SH-SY5Y (cell line): ENCODE data around the gene PLAC9.

Source experiments
- GATA2 ChIP-seq: IDR thresholded peaks from 2 replicates; pipeline ENCODE4 v1.6.1; 2011; ENCODE audit warnings: mild to moderate bottlenecking, low read depth, low read length
- GATA3 ChIP-seq: IDR thresholded peaks from 2 replicates; pipeline ENCODE4 v1.6.1; 2011; ENCODE audit warnings: low read depth, mild to moderate bottlenecking, low read length, moderate library complexity

The PLAC9 gene

DNA sequence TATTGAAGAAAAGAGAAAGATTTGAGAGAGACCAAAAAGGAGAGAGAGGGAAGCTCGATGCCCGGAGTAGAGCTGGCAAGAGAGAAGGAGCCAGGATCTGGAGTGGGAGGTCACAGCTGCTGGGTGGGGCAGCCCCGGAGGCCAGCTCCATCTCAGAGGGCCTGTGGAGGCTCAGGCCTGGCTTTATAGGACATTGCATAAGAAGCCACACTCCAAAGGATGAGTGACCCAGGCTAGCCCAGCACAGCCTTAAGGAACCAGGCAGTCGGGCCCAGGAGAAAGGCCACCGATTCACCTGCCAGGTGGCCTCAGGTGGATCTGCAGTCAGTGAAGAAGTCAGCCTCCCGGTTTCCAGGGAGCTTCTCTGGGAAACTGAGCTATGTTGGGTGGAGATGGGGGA lies 676 bp downstream of the PLAC9 start:
- TF ChIP-seq GATA2 (no peak), GATA3 (no peak)

DNA sequence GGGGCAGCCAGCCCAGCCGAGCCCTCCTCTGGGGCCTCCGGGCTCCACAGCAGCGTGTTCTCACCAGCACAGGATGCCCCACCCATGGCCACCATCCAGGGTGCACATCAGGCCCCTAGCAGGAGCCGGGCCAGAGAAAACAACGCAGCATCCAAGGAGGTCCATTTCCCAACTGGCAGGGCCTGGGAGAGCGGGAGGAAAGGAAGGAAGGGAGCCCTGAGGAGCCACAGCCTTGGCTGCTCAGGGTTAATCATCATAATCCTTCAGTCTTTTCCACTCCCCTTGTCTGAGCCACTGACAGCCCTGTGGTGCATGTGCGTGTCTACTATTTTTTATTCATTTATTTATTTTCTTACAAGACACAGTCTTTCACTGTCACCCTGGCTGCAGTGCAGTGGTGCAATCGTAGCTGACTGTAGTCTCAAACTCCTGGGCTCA lies 3.6 kb downstream of the PLAC9 start:
- TF ChIP-seq GATA3 (no peak), GATA2 (no peak)

DNA sequence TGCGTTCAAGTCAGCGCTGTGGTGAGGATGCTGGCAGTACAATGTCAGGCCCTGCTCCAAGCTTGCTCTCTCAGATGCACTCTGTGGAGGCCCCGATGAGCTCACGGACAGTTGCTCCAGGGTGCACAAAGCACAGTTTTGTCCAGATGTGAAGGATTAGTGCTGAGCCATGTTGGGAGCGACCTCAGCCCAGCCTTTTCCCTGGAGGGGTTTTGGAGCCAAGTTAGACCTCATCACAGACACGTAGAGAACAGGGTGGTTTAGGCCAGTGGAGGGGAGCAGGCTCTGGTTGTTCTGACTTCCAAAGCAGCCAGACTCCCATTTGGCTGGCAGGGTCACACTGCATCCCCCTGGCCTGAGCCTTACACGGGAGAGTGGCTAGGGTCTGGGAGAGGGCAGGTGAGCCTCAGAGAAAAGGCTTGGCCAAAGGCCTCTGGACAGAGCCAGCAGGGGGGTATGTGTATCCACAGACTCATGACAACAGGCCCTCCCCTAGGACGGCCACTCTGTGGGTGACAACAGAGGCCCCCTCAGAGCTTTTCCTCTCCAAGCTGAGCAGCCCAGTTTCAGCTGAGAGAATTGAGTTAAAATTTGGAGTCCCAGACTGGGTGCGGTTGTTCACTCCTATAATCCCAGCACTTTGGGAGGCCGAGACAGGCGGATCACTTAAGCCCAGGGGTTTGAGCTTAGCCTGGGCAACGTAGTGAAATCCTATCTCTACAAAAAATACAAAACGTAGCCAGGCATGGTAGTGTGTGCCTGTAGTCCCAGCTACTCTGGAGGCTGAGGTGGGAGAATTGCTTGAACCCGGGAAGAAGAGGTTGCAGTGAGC lies 4.7 kb downstream of the PLAC9 start:
- no peak for TF ChIP-seq GATA2
- TF ChIP-seq GATA3, result no peak

DNA sequence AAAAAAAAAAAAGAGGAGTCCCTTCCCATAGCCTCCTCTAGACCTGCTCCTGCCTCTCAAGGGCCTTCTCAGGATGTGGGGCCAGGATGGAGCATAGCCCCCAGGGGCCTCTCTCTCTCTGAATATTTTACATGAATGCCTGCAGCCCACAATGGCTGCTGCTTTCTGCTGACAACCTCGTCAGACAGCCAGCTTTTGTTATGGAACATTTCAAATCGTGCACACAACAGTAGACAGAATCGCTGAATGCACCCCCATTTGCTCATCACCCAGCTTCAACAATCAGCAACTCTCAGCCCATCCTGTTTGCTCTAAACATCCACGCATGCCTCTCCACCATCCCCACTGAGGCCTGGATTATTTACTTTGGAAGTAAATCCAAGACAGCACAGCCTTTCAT lies 5.4 kb downstream of the PLAC9 start:
- TF ChIP-seq GATA2 (no peak), GATA3 (no peak)

DNA sequence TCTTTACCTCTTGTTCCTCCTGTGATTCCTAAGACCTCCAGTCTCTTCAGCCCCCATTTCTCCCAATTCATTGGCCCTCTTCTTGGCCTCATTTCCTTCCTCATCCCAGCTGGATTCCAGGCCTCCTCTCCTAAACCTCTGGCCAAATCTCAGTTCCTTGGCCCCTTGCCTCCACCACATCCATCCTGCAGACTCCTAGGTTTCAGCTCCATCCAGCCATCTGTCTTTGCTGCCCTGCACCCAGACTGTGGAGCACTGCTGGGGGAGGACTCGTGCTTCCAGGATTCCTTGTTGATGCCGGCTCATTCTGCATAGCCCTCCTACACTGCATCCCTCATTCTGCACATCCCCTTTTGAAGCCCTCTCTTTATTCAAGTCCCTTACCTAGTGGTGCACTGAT lies 6.7 kb downstream of the PLAC9 start:
- no peak for TF ChIP-seq GATA2

DNA sequence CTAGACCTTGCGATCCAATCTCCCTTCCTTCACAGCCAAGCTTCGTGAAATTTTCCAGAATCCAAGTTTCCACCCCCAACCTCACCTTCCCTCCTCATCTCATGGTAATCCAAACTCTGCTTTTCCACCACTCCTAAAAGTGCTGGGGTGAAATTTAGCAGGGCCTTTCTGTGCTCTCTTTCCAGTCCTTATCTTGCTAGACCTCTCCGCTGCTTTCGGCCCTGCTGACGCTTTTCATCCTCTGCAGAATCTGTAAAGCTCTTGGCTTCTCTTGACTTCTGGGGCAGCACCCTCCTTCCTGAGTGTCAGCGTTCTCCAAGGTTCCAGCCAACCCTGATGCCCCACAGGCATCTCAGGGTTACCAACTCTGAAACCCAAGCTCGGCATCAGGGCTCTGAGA lies 7.7 kb downstream of the PLAC9 start:
- TF ChIP-seq GATA3 (no peak), GATA2 (no peak)

- TF ChIP-seq GATA2 (no peak), GATA3 (no peak)
Observed at GRCh38 chr10:80141696-80142460, 9.3 kb downstream of the PLAC9 start.

- no peak for TF ChIP-seq GATA2
- no peak for TF ChIP-seq GATA3
Observed at GRCh38 chr10:80144067-80144695, 11.7 kb downstream of the PLAC9 start.

DNA sequence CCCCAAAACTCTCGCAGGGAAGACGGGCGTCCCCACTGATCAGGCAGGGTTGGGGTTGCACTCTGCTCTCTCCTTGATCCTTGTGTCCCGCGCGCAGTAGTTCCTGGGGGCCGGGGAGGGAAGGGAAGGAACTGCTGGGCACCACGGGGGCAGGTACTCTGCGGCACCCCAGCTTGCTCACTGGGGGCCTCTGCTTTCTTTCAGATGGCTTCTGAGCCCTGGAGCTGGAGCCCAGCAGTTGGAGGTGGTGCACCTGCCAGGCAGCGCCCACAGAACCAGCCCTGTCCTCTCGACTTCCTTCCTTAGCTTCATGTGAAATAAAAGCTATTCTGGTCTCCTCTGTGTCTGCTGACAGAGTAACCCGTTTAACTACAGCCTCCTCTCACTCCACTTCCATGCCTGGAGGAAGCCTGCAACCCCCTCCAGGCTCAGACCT lies 12.2 kb downstream of the PLAC9 start:
- no peak for TF ChIP-seq GATA2
- no peak for TF ChIP-seq GATA3

DNA sequence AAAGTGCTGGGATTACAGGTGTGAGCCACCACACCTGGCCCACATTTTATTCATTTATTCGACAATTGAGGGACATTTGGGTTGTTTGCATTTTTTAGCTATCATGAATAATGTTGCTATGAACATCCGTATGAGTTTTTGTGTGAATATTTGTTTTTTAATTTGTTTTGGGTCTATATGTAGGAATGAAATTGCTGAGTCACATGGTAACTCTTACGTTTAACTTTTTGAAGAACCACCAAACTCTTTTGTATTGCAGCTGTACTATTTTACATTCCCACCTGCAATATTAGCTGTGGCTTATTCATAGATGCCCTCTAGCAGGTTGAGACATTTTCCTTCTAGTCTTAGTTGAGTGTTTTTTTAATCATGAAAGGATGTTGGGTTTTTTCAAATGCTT lies 14.4 kb downstream of the PLAC9 start:
- TF ChIP-seq GATA2 (no peak), GATA3 (no peak)

DNA sequence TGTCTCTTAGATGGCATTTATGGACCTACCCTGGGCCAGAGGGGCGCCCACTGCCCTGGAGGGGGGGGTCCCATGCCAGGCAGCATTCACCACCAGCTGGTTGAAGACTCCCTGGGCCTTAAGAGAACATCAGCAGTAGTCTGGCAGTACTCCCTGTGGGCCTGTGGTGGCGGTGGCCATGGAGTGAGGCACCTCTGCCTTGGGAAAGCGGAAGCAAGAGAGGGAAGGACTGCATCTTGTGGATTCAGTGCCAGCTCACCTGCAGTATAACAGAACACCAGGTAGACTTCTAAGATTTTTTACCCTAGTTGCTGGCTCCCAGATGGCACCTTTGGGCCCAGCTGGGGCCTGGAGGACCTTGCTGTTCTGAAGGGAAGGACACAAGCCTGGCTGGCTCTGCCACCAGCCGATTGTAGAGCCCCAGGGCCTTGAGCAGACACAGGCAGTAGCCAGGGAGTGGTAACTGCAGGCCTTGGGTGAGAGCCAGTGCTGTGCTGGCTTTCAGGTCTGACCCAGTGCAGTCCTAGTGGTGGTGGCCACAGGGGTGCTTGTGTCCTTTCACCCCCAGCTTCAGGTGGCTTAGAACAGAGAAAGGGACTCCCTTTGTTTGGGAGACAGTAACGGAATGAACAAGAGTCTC lies 15.8 kb downstream of the PLAC9 start:
- TF ChIP-seq GATA2 (no peak), GATA3 (no peak)

GRCh38 chr10:80149123-80149522 lies 16.6 kb downstream of the PLAC9 start:
- TF ChIP-seq GATA3, result no peak
- TF ChIP-seq GATA2, result no peak

GRCh38 chr10:80150172-80150571 lies 17.6 kb downstream of the PLAC9 start:
- no peak for TF ChIP-seq GATA3
- no peak for TF ChIP-seq GATA2

DNA sequence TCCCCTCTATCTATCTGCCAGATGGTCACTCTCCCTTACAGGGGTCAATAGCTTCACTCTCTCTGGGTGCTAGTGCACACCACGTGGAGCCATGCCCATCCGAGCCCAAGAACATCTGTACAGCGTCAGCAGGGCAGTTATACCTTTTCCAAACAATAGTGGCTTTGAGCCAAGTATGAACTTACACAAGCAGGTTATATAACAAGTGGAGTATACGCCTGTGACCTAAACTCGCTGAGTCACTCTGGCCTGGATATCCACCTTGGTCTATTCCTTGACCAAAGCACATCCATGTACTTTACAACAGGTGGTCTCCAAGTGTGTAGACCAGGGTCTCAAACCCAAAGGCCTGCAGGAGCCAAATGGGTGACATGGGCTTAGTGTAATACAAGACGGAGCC lies 20.3 kb downstream of the PLAC9 start:
- TF ChIP-seq GATA2, result no peak
- no peak for TF ChIP-seq GATA3
